HepG2 (cell line): ENCODE results near the gene DUS2. TPM values are rescaled to one million over a fixed set of nuclear protein-coding genes. Genes with fewer than 3 reads are reported as not detected.

Experiments
- BRCA1 ChIP-seq: sonication (generic); formaldehyde crosslinking; IDR thresholded peaks from 2 replicates; pipeline ENCODE4 v1.4.0; 2020; ENCODE audit warnings: missing genetic modification reagents
- CCDC6 ChIP-seq: sonication (generic); formaldehyde crosslinking; IDR thresholded peaks from 2 replicates; pipeline ENCODE4 v1.8.1; 2022; ENCODE audit warnings: mild to moderate bottlenecking, missing genetic modification reagents, moderate library complexity
- CHD4 ChIP-seq: fragments of 200-600 bp; sonication (generic); IDR thresholded peaks from 2 replicates; pipeline ENCODE4 v1.7.0; 2017; ENCODE audit warnings: mild to moderate bottlenecking, low read length, borderline replicate concordance
- CREBL2 ChIP-seq: sonication (generic); formaldehyde crosslinking; IDR thresholded peaks from 2 replicates; pipeline ENCODE4 v1.8.1; 2023; ENCODE audit warnings: missing genetic modification reagents, mild to moderate bottlenecking, borderline replicate concordance
- DNMT1 ChIP-seq: sonication (generic); formaldehyde crosslinking; IDR thresholded peaks from 2 replicates; pipeline ENCODE4 v1.5.1; 2020; ENCODE audit warnings: mild to moderate bottlenecking, missing genetic modification reagents
- HIC2 ChIP-seq: sonication (generic); formaldehyde crosslinking; IDR thresholded peaks from 2 replicates; pipeline ENCODE4 v1.9.0; 2022; ENCODE audit warnings: low read depth, missing genetic modification reagents
- HNRNPL ChIP-seq: fragments of 200-400 bp; formaldehyde crosslinking; IDR thresholded peaks from 2 replicates; pipeline ENCODE4 v1.6.1; 2017; ENCODE audit warnings: mild to moderate bottlenecking, low read depth, low read length
- MBD4 ChIP-seq: IDR thresholded peaks from 2 replicates; pipeline ENCODE4 v1.6.1; 2012; ENCODE audit warnings: low read length, inconsistent platforms, borderline replicate concordance
- MEF2D ChIP-seq: sonication (generic); formaldehyde crosslinking; IDR thresholded peaks from 2 replicates; pipeline ENCODE4 v1.5.1; 2020; ENCODE audit warnings: mild to moderate bottlenecking, missing genetic modification reagents
- RBFOX2 ChIP-seq: fragments of 200-400 bp; formaldehyde crosslinking; IDR thresholded peaks from 2 replicates; pipeline ENCODE4 v1.6.1; 2017; ENCODE audit warnings: low read depth, mild to moderate bottlenecking, low read length
- SRF ChIP-seq: IDR thresholded peaks from 2 replicates; pipeline ENCODE4 v1.6.1; 2011; ENCODE audit warnings: mild to moderate bottlenecking, low read depth, low read length, moderate library complexity
- SYNCRIP ChIP-seq: fragments of 200-400 bp; formaldehyde crosslinking; IDR thresholded peaks from 2 replicates; pipeline ENCODE4 v1.6.1; 2018; ENCODE audit warnings: mild to moderate bottlenecking, low read depth, low read length; ENCODE audit not compliant: insufficient read depth
- TEAD3 ChIP-seq: optimal IDR thresholded peaks from 2 replicates; pipeline ENCODE3; 2016; ENCODE audit warnings: borderline replicate concordance
- ZFY ChIP-seq: sonication (generic); formaldehyde crosslinking; IDR thresholded peaks from 2 replicates; pipeline ENCODE4 v1.4.0; 2020; ENCODE audit warnings: missing genetic modification reagents
- ZNF331 ChIP-seq: sonication (generic); formaldehyde crosslinking; IDR thresholded peaks from 2 replicates; pipeline ENCODE4 v1.4.0; 2020; ENCODE audit warnings: missing genetic modification reagents
- ZNF354B ChIP-seq: sonication (generic); formaldehyde crosslinking; IDR thresholded peaks from 2 replicates; pipeline ENCODE4 v1.8.0; 2022; ENCODE audit warnings: mild to moderate bottlenecking, missing genetic modification reagents
- ZNF547 ChIP-seq: sonication (generic); formaldehyde crosslinking; IDR thresholded peaks from 2 replicates; pipeline ENCODE4 v1.5.1; 2020; ENCODE audit warnings: mild to moderate bottlenecking, missing genetic modification reagents
- ZNF792 ChIP-seq: IDR thresholded peaks from 2 replicates; pipeline ENCODE4 v1.6.1; 2016
- polyA plus RNA-seq, 8 experiments: library from polyadenylated mRNA; depleted of rRNA in 3 of 8; stranded (reverse) in 7 of 8; unstranded in 1 of 8; fragments of >200 nt; fragmentation: Illumina TruSeq in 4 of 8; extraction: Trizol in 4 of 8; gene quantifications; 2 replicates each; pipeline versions ENCODE4 v1.2.1 to v1.2.3, GENCODE V29; 2011 to 2016; ENCODE audit warnings: low read depth in 4 of 8, missing spikeins in 1 of 8, mixed read lengths in 1 of 8; ENCODE audit not compliant: insufficient read depth in 1 of 8
- total RNA-seq, 5 experiments: library from RNA; depleted of rRNA; stranded (reverse); fragments of >200 nt; fragmentation: Illumina TruSeq; extraction: Trizol; gene quantifications; 2 replicates each; pipeline ENCODE4 v1.2.3, GENCODE V29; 2016; ENCODE audit warnings: low read depth in 1 of 5
- TF ChIP-seq, protein P1 (sequence below): sonication (generic); formaldehyde crosslinking; IDR thresholded peaks from 2 replicates; pipeline ENCODE4 v1.5.0; 2020; ENCODE audit warnings: mild to moderate bottlenecking, missing genetic modification reagents
- TF ChIP-seq, protein P2 (sequence below): IDR thresholded peaks from 2 replicates; pipeline ENCODE4 v1.6.1; 2016; ENCODE audit warnings: low read depth, borderline replicate concordance
- TF ChIP-seq, protein P3 (sequence below): sonication (generic); formaldehyde crosslinking; IDR thresholded peaks from 2 replicates; pipeline ENCODE4 v1.9.0; 2021; ENCODE audit warnings: missing genetic modification reagents, mild to moderate bottlenecking, borderline replicate concordance
- TF ChIP-seq, protein P4 (sequence below): sonication (generic); formaldehyde crosslinking; IDR thresholded peaks from 2 replicates; pipeline ENCODE4 v1.4.0; 2020; ENCODE audit warnings: missing genetic modification reagents

DUS2 gene
- total and polyA plus RNA-seq, 2 of the 13 experiments (the other 11 are each of a cell fraction or from before 2014, with no cell fraction given): 17.8 to 25.1 TPM

DNA sequence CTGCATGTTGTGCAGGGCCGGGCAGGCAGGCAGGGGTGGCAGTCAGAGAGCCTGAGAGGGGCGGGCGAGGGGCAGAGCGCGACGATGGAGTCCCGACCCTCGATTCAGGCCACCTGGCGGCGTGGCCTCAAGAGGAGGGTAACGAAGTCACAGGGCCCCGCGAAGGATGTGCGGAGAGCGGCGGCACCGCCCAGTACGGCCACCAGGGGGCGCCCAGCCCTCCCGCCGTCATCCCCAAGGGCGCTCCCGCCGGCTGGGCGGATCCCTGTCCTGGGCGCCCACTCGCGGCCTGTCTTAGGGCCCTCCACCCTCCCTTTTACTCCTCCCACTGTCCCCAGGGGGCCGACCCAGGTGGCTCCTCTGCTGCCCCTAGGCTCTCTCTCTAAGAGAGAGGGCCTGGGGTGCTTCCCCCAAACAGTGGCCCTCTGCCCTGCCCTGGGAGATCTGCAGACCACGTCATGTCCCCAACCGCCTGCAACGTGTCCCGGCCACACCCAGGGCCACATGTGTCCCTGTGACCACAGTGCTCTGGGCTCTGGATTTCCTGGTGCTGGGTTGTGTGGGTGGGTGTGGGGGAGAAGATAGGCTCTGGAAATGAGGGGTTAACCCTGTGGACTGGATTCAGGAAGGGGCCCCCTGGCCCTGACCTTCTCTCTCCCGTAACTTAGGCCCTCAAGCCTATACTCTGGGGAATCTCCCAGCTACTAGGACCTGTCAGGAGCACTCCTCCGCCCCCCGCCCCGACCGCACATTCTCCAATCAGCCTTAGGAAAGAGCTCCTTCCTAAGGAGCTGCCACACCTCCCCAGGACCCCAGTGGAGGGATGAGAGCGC, 29.7 kb upstream of the DUS2 start (continued):
- TF ChIP-seq SYNCRIP (no peak), CHD4 (0 out of 2 replicates have a peak, but pooled peaks have one; percentile 34), CREBL2 (CRISPR knock-in tag) (no peak), BRCA1 (CRISPR knock-in tag) (no peak), MBD4 (no peak), SRF (no peak), HIC2 (CRISPR knock-in tag) (peak; percentile 17; the same call in 1 of the 2 replicates), HNRNPL (no peak), ZFY (CRISPR knock-in tag) (peak; percentile 78), DNMT1 (CRISPR knock-in tag) (peak; percentile 97), ZNF331 (peak; percentile 67), ZNF354B (CRISPR knock-in tag) (no peak), CCDC6 (CRISPR knock-in tag) (no peak), TEAD3 (peak; percentile 59), ZNF792 (CRISPR knock-in tag) (peak; percentile 75), ZNF547 (CRISPR knock-in tag) (peak; percentile 84; the same call in 1 of the 2 replicates), RBFOX2 (peak; percentile 77), MEF2D (CRISPR knock-in tag) (peak; percentile 68; the same call in 1 of the 2 replicates)
- TF ChIP-seq, protein P1, sequence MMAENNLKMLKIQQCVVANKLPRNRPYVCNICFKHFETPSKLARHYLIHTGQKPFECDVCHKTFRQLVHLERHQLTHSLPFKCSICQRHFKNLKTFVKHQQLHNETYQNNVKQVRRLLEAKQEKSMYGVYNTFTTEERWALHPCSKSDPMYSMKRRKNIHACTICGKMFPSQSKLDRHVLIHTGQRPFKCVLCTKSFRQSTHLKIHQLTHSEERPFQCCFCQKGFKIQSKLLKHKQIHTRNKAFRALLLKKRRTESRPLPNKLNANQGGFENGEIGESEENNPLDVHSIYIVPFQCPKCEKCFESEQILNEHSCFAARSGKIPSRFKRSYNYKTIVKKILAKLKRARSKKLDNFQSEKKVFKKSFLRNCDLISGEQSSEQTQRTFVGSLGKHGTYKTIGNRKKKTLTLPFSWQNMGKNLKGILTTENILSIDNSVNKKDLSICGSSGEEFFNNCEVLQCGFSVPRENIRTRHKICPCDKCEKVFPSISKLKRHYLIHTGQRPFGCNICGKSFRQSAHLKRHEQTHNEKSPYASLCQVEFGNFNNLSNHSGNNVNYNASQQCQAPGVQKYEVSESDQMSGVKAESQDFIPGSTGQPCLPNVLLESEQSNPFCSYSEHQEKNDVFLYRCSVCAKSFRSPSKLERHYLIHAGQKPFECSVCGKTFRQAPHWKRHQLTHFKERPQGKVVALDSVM (CRISPR knock-in tag): peak; percentile 68; the same call in 1 of the 2 replicates
- TF ChIP-seq, protein P2, sequence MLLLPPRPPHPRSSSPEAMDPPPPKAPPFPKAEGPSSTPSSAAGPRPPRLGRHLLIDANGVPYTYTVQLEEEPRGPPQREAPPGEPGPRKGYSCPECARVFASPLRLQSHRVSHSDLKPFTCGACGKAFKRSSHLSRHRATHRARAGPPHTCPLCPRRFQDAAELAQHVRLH: peak; percentile 92; the same call in 1 of the 2 replicates
- TF ChIP-seq, protein P3, sequence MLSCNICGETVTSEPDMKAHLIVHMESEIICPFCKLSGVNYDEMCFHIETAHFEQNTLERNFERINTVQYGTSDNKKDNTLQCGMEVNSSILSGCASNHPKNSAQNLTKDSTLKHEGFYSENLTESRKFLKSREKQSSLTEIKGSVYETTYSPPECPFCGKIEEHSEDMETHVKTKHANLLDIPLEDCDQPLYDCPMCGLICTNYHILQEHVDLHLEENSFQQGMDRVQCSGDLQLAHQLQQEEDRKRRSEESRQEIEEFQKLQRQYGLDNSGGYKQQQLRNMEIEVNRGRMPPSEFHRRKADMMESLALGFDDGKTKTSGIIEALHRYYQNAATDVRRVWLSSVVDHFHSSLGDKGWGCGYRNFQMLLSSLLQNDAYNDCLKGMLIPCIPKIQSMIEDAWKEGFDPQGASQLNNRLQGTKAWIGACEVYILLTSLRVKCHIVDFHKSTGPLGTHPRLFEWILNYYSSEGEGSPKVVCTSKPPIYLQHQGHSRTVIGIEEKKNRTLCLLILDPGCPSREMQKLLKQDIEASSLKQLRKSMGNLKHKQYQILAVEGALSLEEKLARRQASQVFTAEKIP (CRISPR knock-in tag): no peak
- TF ChIP-seq, protein P4, sequence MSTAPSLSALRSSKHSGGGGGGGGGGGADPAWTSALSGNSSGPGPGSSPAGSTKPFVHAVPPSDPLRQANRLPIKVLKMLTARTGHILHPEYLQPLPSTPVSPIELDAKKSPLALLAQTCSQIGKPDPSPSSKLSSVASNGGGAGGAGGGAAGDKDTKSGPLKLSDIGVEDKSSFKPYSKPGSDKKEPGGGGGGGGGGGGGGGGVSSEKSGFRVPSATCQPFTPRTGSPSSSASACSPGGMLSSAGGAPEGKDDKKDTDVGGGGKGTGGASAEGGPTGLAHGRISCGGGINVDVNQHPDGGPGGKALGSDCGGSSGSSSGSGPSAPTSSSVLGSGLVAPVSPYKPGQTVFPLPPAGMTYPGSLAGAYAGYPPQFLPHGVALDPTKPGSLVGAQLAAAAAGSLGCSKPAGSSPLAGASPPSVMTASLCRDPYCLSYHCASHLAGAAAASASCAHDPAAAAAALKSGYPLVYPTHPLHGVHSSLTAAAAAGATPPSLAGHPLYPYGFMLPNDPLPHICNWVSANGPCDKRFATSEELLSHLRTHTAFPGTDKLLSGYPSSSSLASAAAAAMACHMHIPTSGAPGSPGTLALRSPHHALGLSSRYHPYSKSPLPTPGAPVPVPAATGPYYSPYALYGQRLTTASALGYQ: peak; percentile 32; the same call in 1 of the 2 replicates
